ENCODE measurements around the gene UBE2G2.

UBE2G2 gene

DNA sequence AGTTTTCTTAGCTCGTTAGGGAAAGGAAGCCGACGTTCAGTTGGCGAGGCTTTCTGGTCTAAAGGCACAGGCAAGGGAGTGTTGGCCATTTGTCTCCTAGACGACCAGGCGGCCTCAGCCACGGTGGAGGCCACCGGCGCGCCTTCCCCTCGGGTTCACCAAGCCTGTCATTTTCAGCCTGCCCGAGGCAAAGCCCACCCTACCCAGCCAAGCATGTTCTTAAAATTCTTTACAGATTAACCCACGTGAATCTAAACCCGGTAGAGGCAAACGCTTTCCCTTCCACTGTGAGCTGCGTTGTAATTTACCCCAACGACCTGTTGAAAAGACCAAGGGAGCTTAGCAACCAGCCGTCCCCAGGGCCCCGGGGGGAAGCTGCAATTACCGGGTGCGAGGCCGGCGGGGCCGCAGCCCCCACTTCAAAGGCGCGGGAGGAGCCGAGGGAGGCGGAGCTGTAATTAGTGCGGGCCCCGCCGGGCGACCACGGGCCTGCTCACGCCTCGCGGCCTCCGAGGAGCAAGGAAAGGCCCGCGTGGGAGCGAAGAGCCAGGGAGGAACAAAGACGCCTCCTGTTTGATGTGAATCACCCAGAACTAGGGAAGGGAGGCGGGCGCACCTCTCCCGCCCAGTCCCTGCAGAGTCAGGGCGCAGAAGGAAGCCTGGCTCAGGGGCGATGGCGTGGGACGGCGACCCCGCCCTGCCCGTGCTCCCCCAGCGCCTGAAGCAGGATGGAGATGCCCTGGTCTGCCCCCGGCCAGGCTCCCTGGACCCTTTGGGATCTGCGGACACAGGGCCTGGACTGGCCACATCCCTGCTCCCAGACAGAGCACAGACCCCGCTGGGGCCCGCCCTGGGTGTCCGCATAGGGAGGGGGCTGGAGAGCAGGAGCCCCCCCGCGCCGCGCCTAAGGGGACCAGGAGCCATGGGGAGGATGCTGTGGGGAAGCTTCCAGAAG, 78.2 kb downstream of the UBE2G2 start:
- DNase-seq, result peak in 1 of 2 donors; percentile 16

DNA sequence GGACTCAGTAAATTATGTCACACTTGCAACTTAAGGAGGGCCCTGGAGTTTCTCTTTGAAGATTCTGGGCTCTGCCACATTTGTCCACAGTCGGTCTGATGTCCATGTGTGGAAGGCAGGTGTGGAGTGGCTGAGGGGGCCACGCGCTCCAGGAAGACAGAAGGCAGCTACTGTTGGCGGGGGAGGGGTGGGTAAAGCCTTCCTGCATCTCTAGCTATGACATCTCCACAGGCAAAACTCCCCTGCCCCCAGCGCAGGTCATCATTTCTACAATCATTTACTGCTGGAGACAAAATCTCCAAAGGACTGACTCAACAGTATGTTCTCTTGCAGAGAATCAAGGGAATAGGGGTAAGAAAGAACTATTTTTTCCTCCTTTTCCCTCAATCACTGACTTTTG, 78.9 kb downstream of the UBE2G2 start:
- DNase-seq, result no peak

DNA sequence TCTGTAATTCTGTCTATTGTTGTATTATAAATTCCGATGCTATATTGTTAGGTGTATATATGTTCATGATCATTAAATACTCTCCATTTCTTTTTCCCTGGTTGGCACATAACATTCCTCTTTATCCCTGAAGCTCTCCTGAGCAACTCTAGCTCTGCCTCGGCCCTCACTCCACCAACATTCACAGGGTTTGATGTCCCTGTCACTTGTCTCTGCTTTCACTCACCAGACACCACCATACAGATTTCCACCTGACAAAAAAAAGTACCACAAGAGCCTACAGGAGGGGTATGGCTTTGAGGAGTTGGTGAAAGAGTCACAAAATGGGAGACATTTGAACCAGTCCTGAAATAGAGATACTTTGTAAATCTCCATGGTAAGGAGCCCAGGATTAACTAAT, 81.5 kb downstream of the UBE2G2 start:
- no peak for DNase-seq
